Endothelial cell of umbilical vein (primary cell): ENCODE results near the gene ZCWPW1. TPM values are rescaled to one million over a fixed set of nuclear protein-coding genes. Genes with fewer than 3 reads are reported as not detected.
A peak's percentile ranks its signal among the peaks of the same experiment; 100 is the strongest.

Experiments
- BruUV-seq: library from RNA; stranded (reverse); fragments of 400-500 nt; replicated peaks from 2 replicates; lab custom pipeline; 2021; lab: Mats Ljungman, UMichigan
- CTCF ChIA-PET: fragments of 300-600, 350-600 bp; sonication (Branson Sonifier 250); formaldehyde crosslinking; loops from one replicate; lab custom pipeline; 2021; ENCODE audit warnings: antibody characterized with exemption, inconsistent platforms; lab: Charles Lee
- POLR2A ChIA-PET: fragments of 300-600, 350-600 bp; sonication (Branson Sonifier 250); formaldehyde crosslinking; loops from one replicate; lab custom pipeline; 2021; ENCODE audit warnings: antibody characterized with exemption, inconsistent platforms; lab: Charles Lee
- DNase-seq: peaks from one replicate; pipeline ENCODE4 v3.0.0-alpha.2; 2011; ENCODE audit warnings: low read depth, low spot score
- FAIRE-seq: peaks from 2 replicates; lab custom pipeline; 2011; peaks lifted over from hg19 to GRCh38; lab: Jason Lieb, UNC
- H2AFZ ChIP-seq: 2 replicates; pipeline ENCODE4 v1.6.0; 2012; ENCODE audit warnings: low read depth, low read length, control low read depth, inconsistent platforms
- H3K27ac ChIP-seq: 2 replicates; pipeline ENCODE4 v1.5.1; 2011; ENCODE audit warnings: low read depth, mild to moderate bottlenecking, control low read depth, low read length, moderate library complexity; ENCODE audit not compliant: insufficient read depth
- H3K27me3 ChIP-seq, 2 experiments: 2 replicates each; pipeline versions ENCODE4 v1.6.0 to v1.6.1; 2011; ENCODE audit warnings: low read length in 2 of 2, mixed read lengths in 1 of 2; ENCODE audit not compliant: control insufficient read depth in 2 of 2, insufficient read depth in 2 of 2
- H3K36me3 ChIP-seq, 2 experiments: 2 replicates in 1 of 2; 3 replicates in 1 of 2; pipeline ENCODE4 v1.5.1; 2011; ENCODE audit warnings: low read length in 2 of 2, mild to moderate bottlenecking in 1 of 2, moderate library complexity in 1 of 2; ENCODE audit not compliant: control insufficient read depth in 2 of 2, insufficient read depth in 2 of 2; ENCODE audit errors: extremely low read depth in 1 of 2
- H3K4me1 ChIP-seq: 3 replicates; pipeline ENCODE4 v1.5.1; 2011; ENCODE audit warnings: mild to moderate bottlenecking, low read length; ENCODE audit not compliant: control insufficient read depth, insufficient read depth; ENCODE audit errors: extremely low read depth
- H3K4me2 ChIP-seq: 2 replicates; pipeline ENCODE4 v1.6.1; 2011; ENCODE audit warnings: low read length, control low read depth, mixed read lengths; ENCODE audit not compliant: insufficient read depth
- H3K4me3 ChIP-seq, 3 experiments: fragments of 200-600 bp in 1 of 3; sonication (generic), shearing (Covaris generic) in 1 of 3; replicated peaks in 1 of 3; 2 replicates each; pipeline ENCODE4 v1.5.1; 2011 to 2016; ENCODE audit warnings: control low read depth in 3 of 3, low read length in 3 of 3, mild to moderate bottlenecking in 2 of 3, inconsistent platforms in 1 of 3, low read depth in 1 of 3, moderate library complexity in 1 of 3; ENCODE audit not compliant: insufficient read depth in 1 of 3
- H3K79me2 ChIP-seq: 2 replicates; pipeline ENCODE4 v1.6.0; 2012; ENCODE audit warnings: low read length, inconsistent platforms; ENCODE audit not compliant: control insufficient read depth, insufficient read depth
- H3K9ac ChIP-seq: replicated peaks from 2 replicates; pipeline ENCODE3; 2011; ENCODE audit warnings: low read length, control low read depth; ENCODE audit not compliant: insufficient read depth; ENCODE audit errors: extremely low read depth
- H3K9me1 ChIP-seq: replicated peaks from 3 replicates; pipeline ENCODE4 v1.6.0; 2011; ENCODE audit warnings: mild to moderate bottlenecking, low read length; ENCODE audit not compliant: control insufficient read depth, insufficient read depth; ENCODE audit errors: extremely low read depth
- H3K9me3 ChIP-seq: replicated peaks from 2 replicates; pipeline ENCODE4 v1.5.1; 2012; ENCODE audit warnings: low read length, inconsistent platforms; ENCODE audit not compliant: control insufficient read depth, insufficient read depth
- H4K20me1 ChIP-seq: replicated peaks from 2 replicates; pipeline ENCODE3; 2011; ENCODE audit warnings: mild to moderate bottlenecking, low read length; ENCODE audit not compliant: control insufficient read depth, insufficient read depth; ENCODE audit errors: extremely low read depth
- EZH2 ChIP-seq: IDR thresholded peaks from 2 replicates; pipeline ENCODE4 v1.6.1; 2012; ENCODE audit warnings: borderline replicate concordance, low read depth, mild to moderate bottlenecking, moderate library complexity, low read length, inconsistent platforms; ENCODE audit not compliant: severe bottlenecking
- FOS ChIP-seq: IDR thresholded peaks from 2 replicates; pipeline ENCODE4 v1.6.1; 2011; ENCODE audit warnings: mild to moderate bottlenecking, low read length, moderate library complexity, borderline replicate concordance; ENCODE audit not compliant: insufficient read depth
- GATA2 ChIP-seq: IDR thresholded peaks from 2 replicates; pipeline ENCODE4 v1.7.0; 2011; ENCODE audit warnings: low read depth, mild to moderate bottlenecking, moderate library complexity, mixed read lengths, low read length; ENCODE audit not compliant: insufficient read length, insufficient read depth
- JUN ChIP-seq: IDR thresholded peaks from 2 replicates; pipeline ENCODE4 v1.6.1; 2011; ENCODE audit warnings: borderline replicate concordance, low read depth; ENCODE audit not compliant: insufficient read length, insufficient read depth
- MAX ChIP-seq: IDR thresholded peaks from 2 replicates; pipeline ENCODE4 v1.6.1; 2011; ENCODE audit not compliant: insufficient read depth, insufficient read length
- MYC ChIP-seq: IDR thresholded peaks from one replicate; pipeline ENCODE4 v1.6.1; 2011; ENCODE audit warnings: mild to moderate bottlenecking, low read depth, low read length
- POLR2A ChIP-seq: IDR thresholded peaks from 2 replicates; pipeline ENCODE4 v1.6.1; 2012; ENCODE audit warnings: low read depth, mild to moderate bottlenecking, control low read depth, low read length
- POLR2AphosphoS5 ChIP-seq: IDR thresholded peaks from 2 replicates; pipeline ENCODE4 v1.6.1; 2012; ENCODE audit warnings: low read depth, mild to moderate bottlenecking, control low read depth, low read length, moderate library complexity; ENCODE audit not compliant: insufficient read depth
- dilution Hi-C: fragments of 300-500 bp; cut with MboI; formaldehyde crosslinking; loops from one replicate; pipeline ENCODE4 v1.15.0; 2019; ENCODE audit warnings: low sequenced_read_pairs; ENCODE audit not compliant: extremely low pct_ligation_motif_present
- intact Hi-C: fragments of 100-400 bp; cut with micrococcal nuclease; formaldehyde crosslinking; loops from one replicate; pipeline ENCODE4 v1.10.0; 2022
- polyA plus RNA-seq, 4 experiments: library from polyadenylated mRNA; depleted of rRNA in 3 of 4; stranded (reverse) in 3 of 4; unstranded in 1 of 4; fragments of >200 nt; gene quantifications; 2 replicates each; pipeline versions ENCODE4 v1.2.1 to v1.2.3, GENCODE V29; 2011 to 2012; ENCODE audit warnings: missing spikeins in 1 of 4
- total RNA-seq: library from RNA; stranded (reverse); gene quantifications from 2 replicates; pipeline ENCODE4 v1.2.3, GENCODE V29; 2021
- TF ChIP-seq, protein P1 (sequence below), 2 donors: IDR thresholded peaks; 1 replicate in 1 of 2; 2 replicates in 1 of 2; pipeline ENCODE4 v1.5.1; 2011; ENCODE audit warnings: low read length in 2 of 2, mild to moderate bottlenecking in 2 of 2, moderate library complexity in 2 of 2, control low read depth in 1 of 2, inconsistent platforms in 1 of 2, low read depth in 1 of 2; ENCODE audit not compliant: insufficient read depth in 1 of 2; ENCODE audit errors: extremely low read depth in 1 of 2

The ZCWPW1 gene
- total and polyA plus RNA-seq, 2 donors (not counting 3 experiments of a cell fraction or from before 2014, with no cell fraction given) = 0.31 to 0.32 TPM

- no peaks in the 10 kb centered on the region for H3K9me1 ChIP-seq
- CTCF ChIA-PET = no interaction called here
Measured at GRCh38 chr7:100433592-100434296, 5.2 kb upstream of the ZCWPW1 start.

GRCh38 chr7:100433276-100433591 is 4.7 kb upstream of the ZCWPW1 start:
- H3K9me1 ChIP-seq = no peaks in the 10 kb centered on the region
- intact Hi-C loops (no loop called here), dilution Hi-C loops (no loop called here)
- peaks cover 28% of the 10 kb centered on the region for H3K4me1 ChIP-seq
- CTCF ChIA-PET = no interaction called here
- POLR2A ChIA-PET = interaction anchor here (0.6 to 1.4 kb wide), 2 partner anchors 11 to 379 kb away, joined by 3 to 4 read pairs; no protein-coding TSS in a partner anchor
- H3K9me3 ChIP-seq = no peaks in the 10 kb centered on the region
- no peak overlapping the region for H3K4me2 ChIP-seq
- no TSS peak for BruUV-seq
- FAIRE-seq (no peak), DNase-seq (no peak)
- H3K36me3 ChIP-seq = peaks cover 5 to 20% of the 10 kb centered on the region in 2 experiments
- no peak overlapping the region for H3K4me3 ChIP-seq
- no peak overlapping the region for H3K27ac ChIP-seq
- H3K79me2 ChIP-seq = peaks cover 49% of the 10 kb centered on the region
- H2AFZ ChIP-seq = no peak overlapping the region
- H4K20me1 ChIP-seq = no peaks in the 10 kb centered on the region
- no peak overlapping the region for H3K9ac ChIP-seq
- H3K27me3 ChIP-seq = no peaks in the 10 kb centered on the region
- TF ChIP-seq FOS (no peak), MAX (no peak), GATA2 (no peak), EZH2 (no peak), JUN (no peak), POLR2AphosphoS5 (no peak), MYC (no peak), POLR2A (no peak)
- TF ChIP-seq, protein P1, sequence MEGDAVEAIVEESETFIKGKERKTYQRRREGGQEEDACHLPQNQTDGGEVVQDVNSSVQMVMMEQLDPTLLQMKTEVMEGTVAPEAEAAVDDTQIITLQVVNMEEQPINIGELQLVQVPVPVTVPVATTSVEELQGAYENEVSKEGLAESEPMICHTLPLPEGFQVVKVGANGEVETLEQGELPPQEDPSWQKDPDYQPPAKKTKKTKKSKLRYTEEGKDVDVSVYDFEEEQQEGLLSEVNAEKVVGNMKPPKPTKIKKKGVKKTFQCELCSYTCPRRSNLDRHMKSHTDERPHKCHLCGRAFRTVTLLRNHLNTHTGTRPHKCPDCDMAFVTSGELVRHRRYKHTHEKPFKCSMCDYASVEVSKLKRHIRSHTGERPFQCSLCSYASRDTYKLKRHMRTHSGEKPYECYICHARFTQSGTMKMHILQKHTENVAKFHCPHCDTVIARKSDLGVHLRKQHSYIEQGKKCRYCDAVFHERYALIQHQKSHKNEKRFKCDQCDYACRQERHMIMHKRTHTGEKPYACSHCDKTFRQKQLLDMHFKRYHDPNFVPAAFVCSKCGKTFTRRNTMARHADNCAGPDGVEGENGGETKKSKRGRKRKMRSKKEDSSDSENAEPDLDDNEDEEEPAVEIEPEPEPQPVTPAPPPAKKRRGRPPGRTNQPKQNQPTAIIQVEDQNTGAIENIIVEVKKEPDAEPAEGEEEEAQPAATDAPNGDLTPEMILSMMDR (IDR thresholded peaks at IDR 0.05; ENCODE audit: extremely low read depth in 1 of 2, insufficient read depth in 1 of 2, low read depth in 1 of 2, low read length in 2 of 2) = no peak

More at GRCh38 chr7:100433592-100434296, 5.2 kb upstream of the ZCWPW1 start:
- intact Hi-C loops = no loop called here
- Histone ChIP-seq H3K9me3 (no peaks in the 10 kb centered on the region), H3K4me2 (no peak overlapping the region), H3K4me3 (no peak overlapping the region), H3K79me2 (peaks cover 49% of the 10 kb centered on the region), H2AFZ (no peak overlapping the region), H3K27ac (no peak overlapping the region), H3K9ac (no peak overlapping the region), H3K4me1 (peaks cover 28% of the 10 kb centered on the region), H4K20me1 (no peaks in the 10 kb centered on the region), H3K27me3 (no peaks in the 10 kb centered on the region), H3K36me3 (peaks cover 5 to 20% of the 10 kb centered on the region in 2 experiments)
- FAIRE-seq (no peak), DNase-seq (no peak)
- BruUV-seq = no TSS peak
- POLR2A ChIA-PET = interaction anchor here (1.4 kb wide), 1 partner anchor 11 kb away, joined by 3 read pairs; no protein-coding TSS in a partner anchor
- TF ChIP-seq FOS (no peak), POLR2A (peak; percentile 54)
- dilution Hi-C loops = no loop called here
